Activated T-helper 17 cell treated with anti-CD3 and anti-CD28 coated beads, Interleukin-2, amount 50 U/mL, for 72 hours (primary cell): ENCODE results near the gene NAA15. TPM values are rescaled to one million over a fixed set of nuclear protein-coding genes. Genes with fewer than 3 reads are reported as not detected.

Experiments used
- ATAC-seq: fragments of 150-1000 bp; cut with Tn5 transposase; replicated peaks from 2 replicates; pipeline ENCODE4 v1.10.0; 2021; ENCODE audit warnings: mild to moderate bottlenecking, moderate library complexity
- H3K27ac Mint-ChIP-seq: one replicate; pipeline ENCODE4 v1.8.0; 2022; ENCODE audit warnings: mixed read lengths
- H3K27me3 Mint-ChIP-seq: one replicate; pipeline ENCODE4 v1.8.0; 2022; ENCODE audit warnings: mixed read lengths
- H3K36me3 Mint-ChIP-seq: one replicate; pipeline ENCODE4 v1.8.0; 2022; ENCODE audit warnings: low read depth, mild to moderate bottlenecking, mixed read lengths
- H3K4me1 Mint-ChIP-seq: one replicate; pipeline ENCODE4 v1.8.0; 2022; ENCODE audit warnings: mixed read lengths
- H3K4me3 Mint-ChIP-seq: one replicate; pipeline ENCODE4 v1.8.0; 2022; ENCODE audit warnings: mild to moderate bottlenecking, mixed read lengths
- H3K9me3 Mint-ChIP-seq: one replicate; pipeline ENCODE4 v1.8.0; 2022; ENCODE audit warnings: mixed read lengths
- total RNA-seq, 2 donors: library from RNA; stranded (reverse); gene quantifications; one replicate each; pipeline ENCODE4 v1.2.3, GENCODE V29; 2022

The NAA15 gene
- total RNA-seq, 2 donors from 2014 or later, result 54.2 to 106 TPM

- Mint-ChIP-seq H3K4me1 (peaks cover 6% of the 10 kb centered on the region), H3K27me3 (peaks cover 32% of the 10 kb centered on the region), H3K4me3 (peak within 1 kb of the TSS; percentile 78), H3K36me3 (no peaks in the 10 kb centered on the region), H3K27ac (no peak within 1 kb of the TSS), H3K9me3 (peaks cover 4% of the 10 kb centered on the region)
- ATAC-seq, result peak; percentile 63
These were observed 21.3 kb upstream of the NAA15 start, which contains the start of gene MGARP for GRCh38 chr4:139279760-139280620. MGARP (minus strand) TSS chr4:139280225; CDS start chr4:139280158, 67 bp downstream.

DNA sequence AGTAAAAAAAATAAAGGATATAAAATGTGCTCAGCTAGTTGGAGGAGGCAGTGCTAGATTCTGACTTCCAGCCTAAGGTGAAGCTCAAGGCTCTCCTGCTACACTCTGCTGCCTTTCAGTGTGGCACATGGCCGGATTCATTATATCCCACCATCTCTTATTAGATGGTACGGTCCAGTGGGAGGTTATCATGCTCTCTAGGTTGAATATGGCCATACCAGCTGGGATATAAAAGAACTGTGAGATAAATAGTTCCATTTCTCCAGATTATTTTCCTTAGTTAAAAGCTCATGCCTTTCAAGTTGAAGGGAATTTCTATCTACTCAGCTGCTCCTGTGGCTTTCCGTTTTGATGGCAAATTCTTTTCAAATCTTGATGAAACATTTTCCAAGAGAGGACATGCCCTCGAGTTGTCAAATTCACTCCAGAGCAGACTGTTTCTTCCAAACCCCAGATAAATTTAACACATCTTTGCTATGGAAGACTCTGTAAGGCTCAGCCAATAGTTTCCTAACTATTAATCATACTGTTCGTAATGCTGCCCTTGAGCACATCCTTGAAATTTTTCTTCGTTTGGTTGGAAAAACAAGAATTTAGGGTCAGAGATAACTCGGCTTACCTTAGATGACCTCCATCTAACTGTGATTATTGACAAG is 19.1 kb upstream of the NAA15 start:
- Mint-ChIP-seq H3K27ac (no peak overlapping the region), H3K27me3 (peaks cover 23% of the 10 kb centered on the region), H3K9me3 (peaks cover 4% of the 10 kb centered on the region), H3K36me3 (no peaks in the 10 kb centered on the region), H3K4me1 (peaks cover 6% of the 10 kb centered on the region), H3K4me3 (no peak overlapping the region)
- ATAC-seq, result no peak

- H3K4me1 Mint-ChIP-seq, result peaks cover 6% of the 10 kb centered on the region
- no peak overlapping the region for H3K4me3 Mint-ChIP-seq
- H3K9me3 Mint-ChIP-seq, result peaks cover 4% of the 10 kb centered on the region
- no peak for ATAC-seq
- H3K36me3 Mint-ChIP-seq, result peaks cover 4% of the 10 kb centered on the region
- H3K27ac Mint-ChIP-seq, result no peak overlapping the region
- H3K27me3 Mint-ChIP-seq, result peaks cover 20% of the 10 kb centered on the region
These were observed 18.6 kb upstream of the NAA15 start for GRCh38 chr4:139282721-139283075.

GRCh38 chr4:139286186-139286698 is 15.1 kb upstream of the NAA15 start:
- H3K27me3 Mint-ChIP-seq, result no peaks in the 10 kb centered on the region
- H3K27ac Mint-ChIP-seq, result no peak overlapping the region
- peaks cover 37% of the 10 kb centered on the region for H3K36me3 Mint-ChIP-seq
- H3K9me3 Mint-ChIP-seq, result peaks cover 4% of the 10 kb centered on the region
- no peak overlapping the region for H3K4me3 Mint-ChIP-seq
- no peak for ATAC-seq
- H3K4me1 Mint-ChIP-seq, result no peaks in the 10 kb centered on the region

GRCh38 chr4:139295206-139295941 is 5.9 kb upstream of the NAA15 start:
- H3K9me3 Mint-ChIP-seq, result no peaks in the 10 kb centered on the region
- H3K27me3 Mint-ChIP-seq, result no peaks in the 10 kb centered on the region
- ATAC-seq, result peak; percentile 91
- peak overlapping the region; percentile 99 for H3K27ac Mint-ChIP-seq
- H3K36me3 Mint-ChIP-seq, result peaks cover 53% of the 10 kb centered on the region
- peak overlapping the region; percentile 99 for H3K4me3 Mint-ChIP-seq
- peaks cover 13% of the 10 kb centered on the region for H3K4me1 Mint-ChIP-seq

DNA sequence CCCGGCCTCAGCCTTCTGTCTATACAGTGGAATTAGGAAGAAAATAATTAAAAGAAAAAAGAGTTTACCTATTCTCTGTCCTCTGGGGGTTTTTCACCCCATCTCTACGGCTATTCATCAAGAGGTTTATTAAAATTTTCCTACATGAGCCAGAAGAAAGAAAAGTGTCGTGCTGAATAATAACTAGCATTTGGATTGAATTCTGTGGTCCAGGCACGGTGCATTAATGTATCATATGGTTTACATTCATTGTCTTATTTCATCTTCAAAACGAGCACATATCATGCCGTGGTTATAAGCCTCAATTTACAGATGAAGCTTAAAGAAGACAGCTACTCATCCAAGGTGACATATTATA is 5.4 kb upstream of the NAA15 start:
- Mint-ChIP-seq H3K27me3 (no peaks in the 10 kb centered on the region), H3K27ac (peak overlapping the region; percentile 99), H3K4me3 (peak overlapping the region; percentile 99), H3K9me3 (no peaks in the 10 kb centered on the region), H3K36me3 (peaks cover 50% of the 10 kb centered on the region), H3K4me1 (peaks cover 13% of the 10 kb centered on the region)
- ATAC-seq, result peak; percentile 41

DNA sequence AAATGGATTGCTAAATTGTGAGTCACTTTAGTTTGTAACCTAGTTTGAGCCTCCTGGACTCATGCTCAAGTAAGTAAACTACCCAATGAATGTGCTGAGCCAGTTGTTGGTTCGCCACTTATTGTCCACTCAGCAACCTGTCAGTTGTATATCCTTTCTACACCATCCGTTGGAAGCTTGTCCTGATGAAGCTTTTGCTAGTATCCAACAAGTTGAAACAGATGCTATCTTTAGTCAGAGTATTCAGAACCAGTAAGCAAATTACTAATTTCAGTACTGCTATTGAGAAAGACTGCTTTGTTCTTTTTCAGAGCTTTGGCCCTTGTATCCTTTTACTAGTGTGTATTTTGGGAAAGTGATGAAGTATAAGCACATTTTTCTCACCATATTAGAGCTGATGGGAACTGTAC is 4.3 kb upstream of the NAA15 start:
- Mint-ChIP-seq H3K4me3 (peak overlapping the region; percentile 99), H3K36me3 (peaks cover 48% of the 10 kb centered on the region), H3K27me3 (no peaks in the 10 kb centered on the region), H3K4me1 (peaks cover 13% of the 10 kb centered on the region), H3K9me3 (no peaks in the 10 kb centered on the region), H3K27ac (peak overlapping the region; percentile 99)
- ATAC-seq, result no peak

DNA sequence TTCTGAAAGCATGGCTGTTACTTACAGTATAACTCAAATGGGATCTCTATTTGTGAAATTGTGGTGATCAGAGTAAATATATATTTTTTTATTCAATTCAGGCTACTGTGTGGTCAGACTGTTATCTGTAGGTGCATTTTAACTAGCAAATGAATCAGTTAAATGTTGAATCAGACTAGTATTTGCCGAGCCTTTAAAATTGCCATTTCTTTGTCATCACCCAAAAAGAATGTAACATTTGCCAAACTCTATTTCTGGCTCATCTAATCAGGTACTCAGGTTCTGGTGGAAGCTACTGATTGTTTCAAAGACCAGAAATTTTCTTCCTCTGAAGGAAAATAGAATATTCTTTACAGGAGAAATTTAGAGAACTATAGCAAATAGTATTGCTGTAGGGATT is 1.8 kb upstream of the NAA15 start:
- Mint-ChIP-seq H3K4me3 (peak overlapping the region; percentile 85), H3K27me3 (no peaks in the 10 kb centered on the region), H3K4me1 (peaks cover 13% of the 10 kb centered on the region), H3K27ac (no peak overlapping the region), H3K9me3 (no peaks in the 10 kb centered on the region), H3K36me3 (peaks cover 47% of the 10 kb centered on the region)
- ATAC-seq, result no peak

- ATAC-seq, result peak; percentile 53
- Mint-ChIP-seq H3K36me3 (peaks cover 47% of the 10 kb centered on the region), H3K27ac (peak overlapping the region; percentile 97), H3K27me3 (no peaks in the 10 kb centered on the region), H3K4me1 (peaks cover 8% of the 10 kb centered on the region), H3K9me3 (no peaks in the 10 kb centered on the region), H3K4me3 (peak overlapping the region; percentile 85)
These were observed 733 bp upstream of the NAA15 start for GRCh38 chr4:139300431-139301112.

DNA sequence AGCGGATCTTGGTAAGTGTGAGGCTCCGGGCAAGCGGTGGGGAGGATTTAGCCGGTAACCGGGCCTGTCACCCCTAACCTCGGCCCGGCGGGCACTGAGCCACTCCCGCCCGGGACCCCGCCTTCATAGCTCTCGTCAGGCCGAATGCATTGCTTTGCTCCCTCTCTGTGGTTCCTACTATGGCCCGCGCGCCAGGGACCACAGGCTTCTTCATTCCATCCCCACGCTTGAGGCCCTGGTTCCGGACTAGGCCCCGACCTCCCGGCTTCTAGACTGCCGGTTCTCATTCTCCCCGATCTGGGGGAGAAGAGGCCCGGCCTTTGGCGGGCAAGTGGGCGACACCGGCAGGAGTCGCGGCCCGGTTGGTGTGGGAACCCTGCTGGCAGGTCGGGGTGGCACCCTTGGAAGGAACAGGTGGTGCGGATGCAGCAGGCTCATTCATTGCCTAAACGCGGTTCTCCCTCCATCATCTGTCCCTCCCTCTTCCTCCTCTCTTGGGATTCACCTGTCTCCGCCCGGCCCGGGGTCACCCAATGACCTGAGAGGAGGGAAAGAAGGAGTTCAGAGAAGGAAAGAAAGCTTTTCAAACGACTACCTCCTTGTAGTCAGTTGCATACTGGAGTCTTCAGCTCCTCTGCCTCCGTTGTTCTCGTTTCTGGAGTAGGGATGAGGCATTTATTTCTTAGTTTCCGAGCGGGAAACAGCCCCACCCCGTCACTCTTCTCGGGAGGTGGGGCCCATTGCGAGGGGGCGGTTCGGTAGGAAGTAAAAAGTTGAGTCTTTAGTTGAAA is 711 bp downstream of the NAA15 start, which contains the start of gene NDUFC1:
Gene NDUFC1, minus strand, starts transcription at position 657 of the 791 bp plus-strand sequence. CDS start 6,679 bp downstream, outside the sequence.
- Mint-ChIP-seq H3K9me3 (no peaks in the 10 kb centered on the region), H3K27ac (peak within 1 kb of the TSS; percentile 97), H3K36me3 (peaks cover 56% of the 10 kb centered on the region), H3K4me3 (peak within 1 kb of the TSS; percentile 85), H3K4me1 (peaks cover 10% of the 10 kb centered on the region), H3K27me3 (no peaks in the 10 kb centered on the region)
- ATAC-seq, result peak; percentile 49

GRCh38 chr4:139304920-139305319 is 3.6 kb downstream of the NAA15 start:
- Mint-ChIP-seq H3K27ac (peak overlapping the region; percentile 67), H3K27me3 (no peaks in the 10 kb centered on the region), H3K9me3 (no peaks in the 10 kb centered on the region), H3K36me3 (peaks cover 67% of the 10 kb centered on the region), H3K4me3 (peak overlapping the region; percentile 85), H3K4me1 (peaks cover 9% of the 10 kb centered on the region)
- ATAC-seq, result no peak

GRCh38 chr4:139311909-139312308 is 10.6 kb downstream of the NAA15 start:
- Mint-ChIP-seq H3K27ac (peak overlapping the region; percentile 57), H3K27me3 (no peaks in the 10 kb centered on the region), H3K9me3 (no peaks in the 10 kb centered on the region), H3K4me3 (peak overlapping the region; percentile 77), H3K36me3 (peaks cover 25% of the 10 kb centered on the region), H3K4me1 (peaks cover 40% of the 10 kb centered on the region)
- no peak for ATAC-seq
